H1 (cell line): ENCODE measurements around the gene FARS2. TPM values are rescaled to one million over a fixed set of nuclear protein-coding genes. Genes with fewer than 3 reads are reported as not detected.

Source experiments
- CTCF ChIA-PET: fragments of 300-600 bp; sonication (Branson Sonifier 250); formaldehyde crosslinking; loops from one replicate; lab custom pipeline; 2021; ENCODE audit not compliant: partially characterized antibody; lab: Charles Lee
- POLR2A ChIA-PET: fragments of 300-600 bp; sonication (Branson Sonifier 250); formaldehyde crosslinking; loops from one replicate; lab custom pipeline; 2021; ENCODE audit warnings: inconsistent platforms; ENCODE audit not compliant: partially characterized antibody; lab: Charles Lee
- DNase-seq, 2 experiments: peaks; one replicate each; pipeline versions ENCODE4 v3.0.0 to v3.0.0-alpha.2; 2010 to 2022; ENCODE audit warnings: low spot score in 2 of 2, low read depth in 1 of 2, mixed read lengths in 1 of 2
- FAIRE-seq: peaks from 2 replicates; lab custom pipeline; 2011; peaks lifted over from hg19 to GRCh38; lab: Jason Lieb, UNC
- H2AFZ ChIP-seq: 2 replicates; pipeline ENCODE4 v1.8.1; 2012; ENCODE audit warnings: low read length, inconsistent platforms
- H2AK5ac ChIP-seq: 2 replicates; pipeline ENCODE4 v1.6.1; 2013; ENCODE audit warnings: low read depth, low read length
- H2BK120ac ChIP-seq: replicated peaks from 2 replicates; pipeline ENCODE3; 2013; ENCODE audit warnings: low read depth, low read length, inconsistent platforms
- H2BK12ac ChIP-seq: 2 replicates; pipeline ENCODE4 v1.6.1; 2013; ENCODE audit warnings: low read depth, low read length
- H2BK15ac ChIP-seq: 2 replicates; pipeline ENCODE4 v1.6.1; 2013; ENCODE audit warnings: low read length
- H2BK20ac ChIP-seq: 2 replicates; pipeline ENCODE4 v1.6.1; 2013; ENCODE audit warnings: low read length
- H2BK5ac ChIP-seq: 2 replicates; pipeline ENCODE4 v1.6.1; 2013; ENCODE audit warnings: low read depth, low read length
- H3K14ac ChIP-seq: 2 replicates; pipeline ENCODE4 v1.6.1; 2013; ENCODE audit warnings: inconsistent platforms; ENCODE audit not compliant: insufficient read length
- H3K18ac ChIP-seq: 2 replicates; pipeline ENCODE4 v1.6.1; 2013; ENCODE audit warnings: low read length; ENCODE audit errors: extremely low read depth
- H3K23ac ChIP-seq: 2 replicates; pipeline ENCODE4 v1.6.1; 2013; ENCODE audit warnings: inconsistent platforms; ENCODE audit not compliant: insufficient read length
- H3K23me2 ChIP-seq: 2 replicates; pipeline ENCODE4 v1.6.1; 2013; ENCODE audit warnings: low read depth, low read length
- H3K27ac ChIP-seq: 2 replicates; pipeline ENCODE4 v1.6.1; 2011; ENCODE audit warnings: low read depth, low read length, inconsistent platforms
- H3K27me3 ChIP-seq, 4 experiments: replicated peaks in 1 of 4; 1 replicate in 1 of 4; 2 replicates in 3 of 4; pipeline versions ENCODE4 v1.6.1 to v1.8.1; 2011 to 2013; ENCODE audit warnings: low read length in 3 of 4, mild to moderate bottlenecking in 3 of 4, inconsistent platforms in 2 of 4, mixed read lengths in 2 of 4, moderate library complexity in 1 of 4; ENCODE audit not compliant: control insufficient read depth in 3 of 4, insufficient read depth in 3 of 4; ENCODE audit errors: extremely low read depth in 1 of 4
- H3K36me3 ChIP-seq, 4 experiments: 2 replicates each; pipeline versions ENCODE4 v1.6.1 to v1.8.1; 2011 to 2013; ENCODE audit warnings: mild to moderate bottlenecking in 4 of 4, low read length in 3 of 4, moderate library complexity in 2 of 4, control low read depth in 1 of 4, inconsistent platforms in 1 of 4; ENCODE audit not compliant: insufficient read depth in 4 of 4, control insufficient read depth in 2 of 4
- H3K4ac ChIP-seq: replicated peaks from 2 replicates; pipeline ENCODE3; 2013; ENCODE audit warnings: low read length, low read depth, mixed read lengths, inconsistent platforms; ENCODE audit not compliant: insufficient read length
- H3K4me1 ChIP-seq, 4 experiments: replicated peaks in 1 of 4; 1 replicate in 1 of 4; 2 replicates in 3 of 4; pipeline versions ENCODE4 v1.6.1 to v1.8.1; 2011 to 2013; ENCODE audit warnings: low read length in 3 of 4, inconsistent platforms in 2 of 4, mixed read lengths in 1 of 4; ENCODE audit not compliant: insufficient read depth in 4 of 4, control insufficient read depth in 3 of 4
- H3K4me2 ChIP-seq, 2 experiments: 2 replicates each; pipeline versions ENCODE4 v1.6.1 to v1.8.1; 2011 to 2013; ENCODE audit warnings: low read depth in 2 of 2, low read length in 2 of 2, control low read depth in 1 of 2, inconsistent platforms in 1 of 2, mild to moderate bottlenecking in 1 of 2; ENCODE audit not compliant: insufficient read depth in 1 of 2
- H3K4me3 ChIP-seq, 4 experiments: fragments of 200-600, 300-600 bp in 1 of 4; sonication (generic), shearing (Covaris generic), sonication (Bioruptor Twin) in 1 of 4; 2 replicates each; pipeline versions ENCODE4 v1.5.1 to v1.8.1; 2011 to 2016; ENCODE audit warnings: low read length in 4 of 4, low read depth in 3 of 4, control low read depth in 2 of 4, inconsistent platforms in 2 of 4, mild to moderate bottlenecking in 2 of 4, mixed read lengths in 1 of 4, moderate library complexity in 1 of 4; ENCODE audit not compliant: insufficient read depth in 2 of 4; ENCODE audit errors: extremely low read depth in 1 of 4
- H3K56ac ChIP-seq: replicated peaks from 2 replicates; pipeline ENCODE3; 2013; ENCODE audit warnings: low read depth, mild to moderate bottlenecking, mixed read lengths, low read length, inconsistent platforms; ENCODE audit not compliant: insufficient read length
- H3K79me1 ChIP-seq: 2 replicates; pipeline ENCODE4 v1.6.1; 2013; ENCODE audit warnings: low read depth, low read length, control low read depth
- H3K79me2 ChIP-seq, 2 experiments: 2 replicates each; pipeline versions ENCODE4 v1.6.1 to v1.8.1; 2012 to 2013; ENCODE audit warnings: low read length in 2 of 2, mild to moderate bottlenecking in 2 of 2, inconsistent platforms in 1 of 2; ENCODE audit not compliant: insufficient read depth in 2 of 2, control insufficient read depth in 1 of 2
- H3K9ac ChIP-seq, 4 experiments: replicated peaks in 1 of 4; 1 replicate in 1 of 4; 2 replicates in 3 of 4; pipeline versions ENCODE4 v1.6.1 to v1.8.1; 2011 to 2013; ENCODE audit warnings: low read depth in 3 of 4, low read length in 3 of 4, control low read depth in 2 of 4, mild to moderate bottlenecking in 2 of 4, moderate library complexity in 2 of 4, inconsistent platforms in 1 of 4; ENCODE audit errors: extremely low read depth in 1 of 4
- H3K9me3 ChIP-seq, 2 experiments: 2 replicates each; pipeline versions ENCODE4 v1.6.1 to v1.8.1; 2012 to 2013; ENCODE audit warnings: mild to moderate bottlenecking in 2 of 2, moderate library complexity in 2 of 2, control low read depth in 1 of 2, inconsistent platforms in 1 of 2, low read depth in 1 of 2, low read length in 1 of 2, mixed read lengths in 1 of 2; ENCODE audit not compliant: insufficient read depth in 2 of 2
- H4K20me1 ChIP-seq, 2 experiments: replicated peaks in 1 of 2; 2 replicates each; pipeline versions ENCODE3 to v1.8.1; 2011 to 2013; ENCODE audit warnings: inconsistent platforms in 2 of 2, low read length in 2 of 2, mild to moderate bottlenecking in 1 of 2; ENCODE audit not compliant: insufficient read depth in 2 of 2, control insufficient read depth in 1 of 2
- H4K5ac ChIP-seq: 2 replicates; pipeline ENCODE4 v1.6.1; 2013; ENCODE audit warnings: low read length, low read depth, mixed read lengths, inconsistent platforms; ENCODE audit not compliant: insufficient read length
- H4K8ac ChIP-seq: 2 replicates; pipeline ENCODE4 v1.8.0; 2013; ENCODE audit warnings: mild to moderate bottlenecking, moderate library complexity, low read length, inconsistent platforms; ENCODE audit not compliant: insufficient read depth; ENCODE audit errors: extremely low read depth
- H4K91ac ChIP-seq: replicated peaks from 2 replicates; pipeline ENCODE3; 2013; ENCODE audit warnings: low read length, mixed read lengths, inconsistent platforms; ENCODE audit not compliant: insufficient read length
- CHD1 ChIP-seq: IDR thresholded peaks from 2 replicates; pipeline ENCODE4 v1.6.1; 2012; ENCODE audit warnings: low read depth, low read length, improper control_type of control experiment
- EP300 ChIP-seq, 2 experiments: IDR thresholded peaks; 1 replicate in 1 of 2; 2 replicates in 1 of 2; pipeline ENCODE4 v1.6.1; 2011 to 2012; ENCODE audit warnings: low read depth in 2 of 2, low read length in 2 of 2, mild to moderate bottlenecking in 2 of 2, borderline replicate concordance in 1 of 2, inconsistent platforms in 1 of 2, moderate library complexity in 1 of 2
- EZH2 ChIP-seq: fragments of 200-600 bp; sonication (generic); IDR thresholded peaks from 2 replicates; pipeline ENCODE4 v1.7.1; 2012; ENCODE audit warnings: low read depth, mild to moderate bottlenecking, moderate library complexity, low read length, inconsistent platforms; ENCODE audit not compliant: severe bottlenecking
- HDAC2 ChIP-seq, 2 experiments: fragments of 300-600 bp in 1 of 2; sonication (generic) in 1 of 2; IDR thresholded peaks; 2 replicates each; pipeline ENCODE4 v1.6.1; 2011 to 2012; ENCODE audit warnings: low read depth in 2 of 2, low read length in 2 of 2, mild to moderate bottlenecking in 2 of 2, moderate library complexity in 2 of 2, borderline replicate concordance in 1 of 2, inconsistent platforms in 1 of 2
- JUN ChIP-seq: IDR thresholded peaks from 2 replicates; pipeline ENCODE4 v1.6.1; 2011; ENCODE audit warnings: low read depth, mild to moderate bottlenecking, improper control_type of control experiment, low read length
- KDM4A ChIP-seq: IDR thresholded peaks from one replicate; pipeline ENCODE4 v1.7.1; 2012; ENCODE audit warnings: low read depth, mild to moderate bottlenecking, moderate library complexity, low read length, inconsistent platforms; ENCODE audit not compliant: severe bottlenecking
- NANOG ChIP-seq: IDR thresholded peaks from 2 replicates; pipeline ENCODE4 v1.6.1; 2011; ENCODE audit warnings: low read length, low read depth, mild to moderate bottlenecking, inconsistent platforms; ENCODE audit not compliant: insufficient read depth, poor library complexity, severe bottlenecking
- RBBP5 ChIP-seq: IDR thresholded peaks from 2 replicates; pipeline ENCODE4 v1.7.1; 2012; ENCODE audit warnings: low read depth, mild to moderate bottlenecking, inconsistent platforms, low read length, moderate library complexity, borderline replicate concordance
- SP1 ChIP-seq: IDR thresholded peaks from 2 replicates; pipeline ENCODE4 v1.6.1; 2011; ENCODE audit warnings: low read depth, low read length
- SP4 ChIP-seq: IDR thresholded peaks from 2 replicates; pipeline ENCODE4 v1.6.1; 2012; ENCODE audit warnings: low read length, inconsistent platforms
- SRF ChIP-seq: IDR thresholded peaks from 2 replicates; pipeline ENCODE4 v1.6.1; 2011; ENCODE audit warnings: mild to moderate bottlenecking, low read depth, low read length, moderate library complexity
- TBP ChIP-seq: IDR thresholded peaks from 2 replicates; pipeline ENCODE4 v1.6.1; 2011; ENCODE audit warnings: low read depth, low read length, improper control_type of control experiment
- WGBS, 2 experiments: shearing (Covaris generic) in 1 of 2; methylation state at CpG; one replicate each; pipeline versions ENCODE4 v1.1.6 to v1.1.7; 2013 to 2015; ENCODE audit warnings: low lambda C conversion rate in 2 of 2, mixed read lengths in 2 of 2, inconsistent platforms in 1 of 2, low coverage in 1 of 2, missing lambda C conversion rate in 1 of 2; ENCODE audit not compliant: insufficient replicate concordance in 2 of 2, insufficient coverage in 1 of 2, insufficient read length in 1 of 2; ENCODE audit errors: extremely low coverage in 1 of 2, missing lambda C conversion rate in 1 of 2; 5-methylcytosine and 5-hydroxymethylcytosine counted together
- polyA plus RNA-seq, 7 experiments: library from polyadenylated mRNA; depleted of rRNA in 3 of 7; stranded (reverse) in 5 of 7; unstranded in 2 of 7; fragments of >200 nt in 5 of 7; fragments of 200-250 nt in 2 of 7; gene quantifications; 1 replicate in 5 of 7; 2 replicates in 1 of 7; 4 replicates in 1 of 7; pipeline versions ENCODE4 v1.2.1 to v1.2.3, GENCODE V29; 2011 to 2013; ENCODE audit warnings: missing spikeins in 2 of 7, mixed read lengths in 2 of 7
- total RNA-seq: library from RNA; stranded (reverse); fragmentation: NEBNext Ultra II Directional; extraction: Animal tissue kit (Norgen Biotek cat#: 25700); gene quantifications from 2 replicates; pipeline ENCODE4 v1.2.1, GENCODE V29; 2021
- TF ChIP-seq, protein P1 (sequence below): IDR thresholded peaks from 2 replicates; pipeline ENCODE4 v1.6.1; 2011; ENCODE audit warnings: low read depth, mild to moderate bottlenecking, low read length; ENCODE audit not compliant: insufficient read depth

The FARS2 gene
- total and polyA plus RNA-seq, 2 of the 8 experiments (the other 6 are each of a cell fraction or from before 2014, with no cell fraction given), result 11.7 to 14.4 TPM

DNA sequence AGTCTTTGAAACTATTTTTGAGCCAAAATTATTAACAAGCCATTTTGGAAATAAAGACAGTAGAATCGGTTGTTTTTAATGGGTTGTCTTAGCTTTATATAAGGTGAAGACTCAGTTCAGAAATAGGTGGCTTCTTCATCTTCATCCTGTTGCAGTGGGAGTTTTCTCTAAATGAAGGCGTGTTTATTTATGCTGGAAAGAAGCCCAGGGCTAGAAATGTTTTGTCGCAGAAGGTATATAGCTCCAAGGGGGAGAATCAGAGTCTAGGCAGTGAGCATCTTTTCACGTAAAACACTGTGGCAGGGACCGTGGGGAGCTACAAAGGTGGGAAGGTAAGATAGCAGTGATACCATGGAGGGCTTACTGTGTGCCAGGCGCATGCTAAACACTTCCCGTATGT, 34.3 kb downstream of the FARS2 start:
- Histone ChIP-seq H3K23ac (no peak overlapping the region), H4K5ac (no peak overlapping the region), H3K79me2 (peaks cover 0 to 4% of the 10 kb centered on the region in 2 experiments; a peak in 1 of 4 replicates), H4K91ac (no peak overlapping the region), H2AK5ac (no peak overlapping the region), H4K20me1 (no peaks in the 10 kb centered on the region), H3K56ac (no peak overlapping the region), H2BK15ac (no peak overlapping the region), H3K79me1 (peaks cover 7% of the 10 kb centered on the region), H3K9me3 (no peaks in the 10 kb centered on the region), H3K9ac (no peak overlapping the region), H3K4me2 (no peak overlapping the region), H4K8ac (no peak overlapping the region), H3K18ac (no peak overlapping the region), H2BK20ac (no peak overlapping the region), H3K4ac (no peak overlapping the region), H3K23me2 (no peaks in the 10 kb centered on the region; the same call in 1 of the 2 replicates), H3K4me1 (peaks cover 0 to 6% (median 2%) of the 10 kb centered on the region in 4 experiments; a peak in 1 of 7 replicates), H2BK120ac (no peak overlapping the region), H3K4me3 (no peak overlapping the region), H3K36me3 (no peaks in the 10 kb centered on the region), H2AFZ (no peak overlapping the region), H3K27me3 (no peaks in the 10 kb centered on the region), H2BK5ac (no peak overlapping the region), H2BK12ac (no peak overlapping the region), H3K27ac (no peak overlapping the region), H3K14ac (no peak overlapping the region)
- ChIA-PET POLR2A (interaction anchor here (1.1 kb wide), 1 partner anchor 36 kb away, joined by 4 read pairs; no protein-coding TSS in a partner anchor), CTCF (interaction anchor here (1.4 to 2.3 kb wide), 3 partner anchors 8 to 152 kb away, joined by 4 to 9 read pairs (median 7); no protein-coding TSS in a partner anchor)
- 92% methylated on average over 7 of the region's 7 CpGs; no CpG with 5 or more reads in 1 of the 2 experiments for WGBS, 2 experiments
- FAIRE-seq, result no peak
- no peak for DNase-seq
- TF ChIP-seq, protein P1, sequence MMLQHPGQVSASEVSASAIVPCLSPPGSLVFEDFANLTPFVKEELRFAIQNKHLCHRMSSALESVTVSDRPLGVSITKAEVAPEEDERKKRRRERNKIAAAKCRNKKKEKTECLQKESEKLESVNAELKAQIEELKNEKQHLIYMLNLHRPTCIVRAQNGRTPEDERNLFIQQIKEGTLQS, result no peak
- TF ChIP-seq EZH2 (no peak), EP300 (IDR thresholded peaks at IDR 0.05; ENCODE audit: borderline replicate concordance in 1 of 2, low read depth in 2 of 2, low read length in 2 of 2) (no peak), KDM4A (no peak), NANOG (no peak), SP4 (no peak), SRF (no peak), HDAC2 (IDR thresholded peaks at IDR 0.05; ENCODE audit: borderline replicate concordance in 1 of 2, low read depth in 2 of 2, low read length in 2 of 2) (no peak), TBP (no peak), SP1 (no peak), RBBP5 (no peak), CHD1 (no peak), JUN (no peak)
